Fibroblast of peridontal ligament (primary cell): Measurements from ENCODE around the gene TRMT10C.
"Not testable (repeated sequence)": the region's sequence is repeated elsewhere in the genome, so short reads cannot be mapped to it uniquely, and the experiment has no call there.

Experiments used
- DNase-seq: peaks from one replicate; pipeline ENCODE4 v3.0.0-alpha.2; 2010; ENCODE audit errors: extremely low read depth

Gene TRMT10C

DNA sequence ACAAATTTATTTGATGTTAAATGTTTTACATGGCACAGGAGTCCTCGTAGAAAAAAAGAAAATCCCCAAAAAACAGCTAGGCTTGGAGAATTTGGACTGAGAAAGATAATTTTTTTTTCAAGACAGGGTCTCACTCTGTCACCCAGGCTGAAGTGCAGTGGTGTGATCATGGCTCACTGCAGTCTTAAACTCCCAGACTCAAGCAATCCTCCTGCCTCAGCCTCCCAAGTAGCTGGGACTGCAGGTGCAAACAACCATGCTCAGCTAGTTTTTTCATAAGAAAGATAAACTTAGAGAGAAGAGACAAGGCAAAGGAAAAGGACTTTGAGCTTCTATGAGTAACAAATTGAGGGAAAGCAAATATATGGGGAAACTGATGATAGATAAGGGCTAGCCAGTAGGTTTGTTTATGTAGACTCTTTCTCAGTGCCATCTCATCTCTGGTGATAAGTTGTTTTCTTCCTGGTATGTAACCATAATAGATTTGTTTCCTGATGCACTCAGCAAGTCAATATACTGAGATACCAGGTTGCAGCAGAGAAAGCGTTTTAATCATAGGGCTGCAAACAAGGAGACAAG, 13.1 kb upstream of the TRMT10C start:
- no peak for DNase-seq

DNA sequence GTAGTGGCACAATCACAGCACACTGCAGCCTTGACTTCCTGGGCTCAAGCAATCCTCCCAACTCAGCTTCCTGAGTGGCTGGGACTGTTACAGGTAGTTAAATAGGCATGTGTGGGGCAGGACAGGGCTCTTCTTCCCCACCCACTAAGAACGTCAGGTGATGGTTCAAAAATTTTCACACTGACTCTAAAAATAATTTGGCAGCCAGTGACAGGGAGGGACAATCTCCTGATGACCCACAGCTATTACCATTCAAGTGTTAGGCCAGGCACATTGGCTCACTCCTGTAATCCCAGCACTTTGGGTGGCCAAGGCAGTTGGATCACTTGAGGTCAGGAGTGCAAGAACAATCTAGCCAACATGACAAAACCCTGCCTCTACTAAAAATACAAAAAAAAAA, 12.2 kb upstream of the TRMT10C start:
- DNase-seq, result no peak

GRCh38 chr3:101551359-101552081, 10.1 kb upstream of the TRMT10C start:
- DNase-seq, result not testable (repeated sequence)

- not testable (repeated sequence) for DNase-seq
Observed at GRCh38 chr3:101553381-101553780, 8.3 kb upstream of the TRMT10C start.

- no peak for DNase-seq
Observed at GRCh38 chr3:101556064-101556463, 5.6 kb upstream of the TRMT10C start.

- peak; percentile 54 for DNase-seq
Observed at GRCh38 chr3:101567528-101568317, 6.1 kb downstream of the TRMT10C start.

DNA sequence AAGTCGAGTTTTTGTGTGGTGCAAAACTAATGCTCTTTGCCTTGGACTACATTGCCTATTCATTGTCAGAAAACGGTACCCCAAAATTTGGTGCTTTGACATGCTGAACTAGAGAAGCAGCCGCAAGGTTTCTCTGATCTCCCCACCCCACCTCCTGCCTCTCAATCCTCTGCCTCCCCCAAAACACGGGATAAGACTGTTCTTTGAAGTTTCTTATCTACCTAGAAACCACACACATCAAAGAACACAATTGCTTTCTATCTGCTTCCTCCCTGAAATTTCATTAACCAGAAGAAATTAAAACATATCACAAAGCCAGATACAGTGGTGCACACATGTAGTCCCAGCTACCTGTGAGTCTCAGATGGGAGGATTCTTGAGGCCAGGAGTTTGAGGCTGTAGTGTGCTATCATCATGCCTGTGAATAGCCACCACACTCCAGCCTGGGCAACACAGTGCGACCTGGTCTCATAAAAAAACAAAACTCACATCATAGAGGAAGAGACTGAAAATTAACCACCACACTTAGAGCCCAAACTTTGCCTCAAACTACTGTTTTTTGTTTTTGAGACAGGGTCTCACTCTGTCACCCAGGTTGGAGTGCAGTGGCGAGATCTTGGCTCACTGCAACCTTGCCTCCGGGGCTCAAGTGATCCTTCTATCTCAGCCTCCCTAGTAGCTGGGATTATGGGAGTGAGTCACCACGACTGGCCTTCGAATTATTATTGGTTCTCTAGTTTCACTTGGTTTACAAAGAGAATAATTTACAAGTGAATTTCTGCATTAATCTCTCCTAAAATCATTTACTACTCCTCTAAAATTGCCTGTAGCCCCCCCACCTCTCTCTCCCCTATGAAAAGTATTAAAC, 9.6 kb downstream of the TRMT10C start:
- no peak for DNase-seq

DNA sequence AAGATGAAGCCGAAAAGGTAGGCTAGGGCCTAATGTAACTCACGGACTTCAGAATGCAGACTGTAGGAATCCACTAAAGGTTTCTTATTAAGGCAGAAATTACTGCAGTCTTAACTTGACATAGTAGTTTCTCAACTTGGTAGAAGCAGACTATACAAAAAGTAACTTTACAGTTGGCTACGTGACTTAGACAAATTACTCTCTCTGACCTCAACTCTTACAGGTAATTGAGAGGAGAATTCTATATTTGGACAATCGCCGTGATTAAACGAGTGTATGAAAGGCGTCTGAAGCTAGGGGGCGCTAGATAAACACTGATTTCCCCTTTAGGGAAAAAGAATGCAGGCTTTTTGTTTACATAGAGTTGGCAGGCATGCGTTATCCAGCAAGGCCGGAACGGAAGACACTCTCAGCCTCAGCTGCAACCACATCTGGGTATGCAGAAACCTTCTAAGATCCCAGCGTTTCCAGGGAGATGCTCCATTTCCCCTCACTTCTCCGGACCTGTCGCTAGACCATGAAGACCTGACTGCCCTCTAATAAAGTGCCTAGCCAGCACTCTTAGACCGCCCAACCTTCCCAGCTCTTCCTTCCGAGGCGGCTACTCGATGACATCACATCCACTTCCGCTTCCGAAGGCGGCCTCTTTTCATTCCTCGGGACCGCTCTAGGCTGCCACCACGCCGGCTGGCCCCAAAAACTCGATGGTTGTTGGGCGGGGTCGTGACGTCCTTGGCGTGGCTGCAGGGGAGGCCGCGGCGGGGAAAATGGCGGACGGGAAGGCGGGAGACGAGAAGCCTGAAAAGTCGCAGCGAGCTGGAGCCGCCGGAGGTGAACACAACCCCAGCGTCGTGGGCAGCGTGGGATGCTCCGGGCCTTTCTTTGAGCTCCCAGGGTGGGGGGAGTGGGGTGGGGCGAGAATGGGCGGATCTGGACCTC, 12.1 kb downstream of the TRMT10C start, which contains the start of gene PCNP:
TSS of gene PCNP (plus strand) at position 732 of the 939 bp plus-strand sequence. CDS start at position 768, 36 bp downstream.
- DNase-seq, result peak; percentile 99

DNA sequence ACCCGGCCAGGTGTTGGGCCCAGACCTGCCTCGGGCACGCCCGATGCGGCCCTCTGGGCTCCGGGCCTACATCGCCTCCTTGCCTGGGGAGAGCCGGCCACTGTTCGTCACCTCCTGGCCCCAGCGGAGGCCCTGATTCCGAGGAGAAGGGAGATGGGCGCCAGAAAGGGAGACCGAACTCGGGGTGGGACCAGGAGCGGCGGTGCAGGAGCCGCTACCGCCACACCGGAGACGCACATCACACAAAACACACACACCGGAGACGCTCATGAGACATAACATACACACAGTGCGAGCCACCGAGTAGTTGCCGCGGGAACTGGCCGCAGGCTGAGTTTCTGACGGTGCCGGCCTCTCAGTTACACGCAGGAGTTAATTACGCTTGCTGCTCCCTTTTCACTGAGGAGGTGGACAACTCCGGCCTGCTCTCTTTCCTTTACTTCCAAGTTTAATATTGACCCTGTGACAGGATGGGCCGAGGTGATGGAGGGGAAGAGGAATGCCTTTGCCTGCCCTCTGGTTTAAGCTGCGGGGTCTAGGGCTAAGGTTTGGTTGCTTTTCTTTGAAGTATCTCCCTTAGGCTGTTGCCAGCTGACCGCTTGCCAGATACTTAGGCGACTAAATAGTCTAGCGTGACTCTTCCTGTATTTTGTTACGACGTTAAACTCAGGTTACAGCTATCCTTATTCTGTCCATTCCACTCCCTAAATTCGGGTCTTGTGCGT, 12.9 kb downstream of the TRMT10C start:
- peak; percentile 54 for DNase-seq

DNA sequence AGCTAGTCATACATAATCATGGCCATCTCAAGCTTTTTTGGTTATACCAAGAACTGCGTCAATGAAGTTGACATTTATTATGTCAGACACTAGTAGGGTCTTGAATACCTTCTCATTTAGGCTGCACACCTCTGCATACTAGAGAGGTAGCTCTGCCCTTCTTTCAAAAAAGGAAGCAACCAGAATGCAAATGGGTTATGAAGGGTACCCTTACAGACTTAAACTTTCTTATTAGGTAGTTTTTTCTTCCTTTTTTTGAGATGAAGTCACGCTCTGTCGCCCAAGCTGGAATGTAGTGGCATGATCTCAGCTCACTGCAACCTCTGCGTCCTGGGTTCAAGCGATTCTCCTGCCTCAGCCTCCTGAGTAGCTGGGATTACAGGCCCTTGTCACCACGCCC, 15.6 kb downstream of the TRMT10C start:
- no peak for DNase-seq

- DNase-seq, result no peak
Observed at GRCh38 chr3:101588616-101589015, 26.9 kb downstream of the TRMT10C start.

- no peak for DNase-seq
Observed at GRCh38 chr3:101591071-101591470, 29.4 kb downstream of the TRMT10C start.

DNA sequence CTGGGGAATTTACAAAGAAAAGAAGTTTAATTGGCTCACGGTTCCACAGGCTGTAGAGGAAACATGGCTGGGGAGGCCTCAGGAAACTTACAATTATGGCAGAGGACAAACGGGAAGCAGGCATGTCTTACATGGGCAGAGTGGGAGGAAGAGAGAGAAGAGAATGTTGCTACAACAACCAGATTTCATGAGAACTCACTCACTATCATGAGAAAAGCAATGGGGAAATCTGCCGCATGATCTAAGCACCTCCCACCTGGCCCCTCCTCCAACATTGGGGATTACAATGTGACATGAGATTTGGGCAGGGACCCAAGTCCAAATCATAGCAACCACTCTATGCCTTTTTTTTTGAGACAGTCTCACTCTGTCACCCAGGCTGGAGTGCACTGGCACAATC, 41.1 kb downstream of the TRMT10C start:
- DNase-seq, result no peak

DNA sequence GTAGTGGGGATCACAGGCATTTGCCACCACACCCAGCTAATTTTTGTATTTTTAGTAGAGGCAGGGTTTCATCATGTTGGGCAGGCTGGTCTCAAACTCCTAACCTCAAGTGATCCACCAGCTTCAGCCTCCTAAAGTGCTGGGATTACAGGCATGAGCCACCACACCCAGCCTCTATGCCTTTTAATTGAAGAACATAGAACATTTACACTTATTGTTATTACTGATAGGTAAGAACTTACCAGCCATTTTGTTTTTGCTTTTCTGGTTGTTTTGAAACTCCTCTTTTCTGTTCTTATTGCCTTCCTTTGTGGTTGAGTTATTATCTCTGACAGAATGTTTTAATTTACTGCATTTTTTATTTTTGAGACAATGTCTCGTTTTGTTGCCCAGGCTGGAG, 41.5 kb downstream of the TRMT10C start:
- DNase-seq, result no peak

GRCh38 chr3:101605398-101605797, 43.7 kb downstream of the TRMT10C start:
- not testable (repeated sequence) for DNase-seq

GRCh38 chr3:101611023-101611422, 49.4 kb downstream of the TRMT10C start:
- no peak for DNase-seq

DNA sequence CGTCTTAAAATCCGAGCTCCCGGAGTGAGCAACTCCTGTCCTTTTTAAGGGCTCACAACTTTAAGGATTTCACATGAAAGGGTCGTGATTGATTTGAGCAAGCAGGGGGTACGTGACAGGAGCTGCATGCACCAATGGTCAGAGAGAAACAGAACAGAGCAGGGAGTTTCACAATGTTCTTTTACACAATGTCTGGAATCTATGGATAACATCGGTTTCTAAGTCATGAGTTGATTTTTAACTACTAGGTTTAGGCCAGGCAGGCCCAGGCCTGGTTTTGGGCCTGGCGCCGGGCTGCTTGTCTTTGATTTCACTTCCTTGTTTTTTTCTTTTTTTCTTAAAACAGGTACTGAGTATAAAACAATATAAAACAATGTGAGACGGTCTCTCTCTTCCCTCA, 51.3 kb downstream of the TRMT10C start:
- DNase-seq, result not testable (repeated sequence)

DNA sequence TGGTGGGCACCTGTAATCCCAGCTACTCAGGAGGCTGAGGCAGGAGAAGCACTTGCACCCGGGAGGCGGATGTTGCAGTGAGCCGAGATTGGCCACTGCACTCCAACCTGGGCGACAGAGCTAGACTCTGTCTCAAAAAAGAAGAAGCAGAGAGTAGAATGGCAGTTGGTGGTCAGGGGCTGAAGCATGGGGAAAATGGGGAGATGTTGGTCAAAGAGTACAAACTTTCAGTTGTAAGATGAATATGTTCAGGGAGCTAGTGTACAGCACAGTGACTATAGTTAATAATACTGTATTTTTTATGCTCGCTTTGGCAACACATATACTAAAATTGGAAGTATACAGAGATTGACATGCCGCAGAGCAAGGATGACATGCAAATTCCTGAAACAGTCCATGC, 53.9 kb downstream of the TRMT10C start:
- DNase-seq, result no peak
